Activated T-helper 1 cell treated with anti-CD3 and anti-CD28 coated beads, Interleukin-2, amount 50 U/mL, for 16 hours (primary cell): Measurements from ENCODE around the gene POU4F2.

ENCODE experiments used
- DNase-seq, 2 donors: peaks; one replicate each; pipeline ENCODE4 v3.0.0-alpha.2; 2020; ENCODE audit warnings: low read depth in 1 of 2, low spot score in 1 of 2

The POU4F2 gene

GRCh38 chr4:146638786-146639505, at the start of gene POU4F2:
POU4F2 (plus strand) TSS chr4:146638893; CDS start chr4:146639141, 248 bp downstream.
- DNase-seq = no peak

GRCh38 chr4:146590801-146591200, 47.9 kb upstream of the POU4F2 start:
- no peak for DNase-seq

GRCh38 chr4:146592019-146592418, 46.7 kb upstream of the POU4F2 start:
- DNase-seq = no peak

GRCh38 chr4:146632770-146633470, 5.8 kb upstream of the POU4F2 start:
- no peak for DNase-seq

- DNase-seq = no peak
These were observed 5.3 kb upstream of the POU4F2 start for GRCh38 chr4:146633471-146633800.

- DNase-seq = no peak
These were observed 3.9 kb upstream of the POU4F2 start for GRCh38 chr4:146634825-146635224.

GRCh38 chr4:146637621-146638332, 916 bp upstream of the POU4F2 start:
- DNase-seq = no peak

GRCh38 chr4:146638333-146638785, 334 bp upstream of the POU4F2 start:
- no peak for DNase-seq

GRCh38 chr4:146639506-146639932, 826 bp downstream of the POU4F2 start:
- DNase-seq = no peak

- no peak for DNase-seq
These were observed 1.4 kb downstream of the POU4F2 start for GRCh38 chr4:146640021-146640464.

- no peak for DNase-seq
These were observed 1.9 kb downstream of the POU4F2 start for GRCh38 chr4:146640465-146641061.

- no peak for DNase-seq
These were observed 3.1 kb downstream of the POU4F2 start for GRCh38 chr4:146641762-146642161.

GRCh38 chr4:146643812-146644401, 5.2 kb downstream of the POU4F2 start:
- no peak for DNase-seq

GRCh38 chr4:146645921-146646320, 7.2 kb downstream of the POU4F2 start:
- no peak for DNase-seq

GRCh38 chr4:146646593-146647325, 8.1 kb downstream of the POU4F2 start:
- no peak for DNase-seq

GRCh38 chr4:146647615-146648460, 9.1 kb downstream of the POU4F2 start:
- no peak for DNase-seq

GRCh38 chr4:146648461-146648783, 9.7 kb downstream of the POU4F2 start:
- no peak for DNase-seq

GRCh38 chr4:146649232-146649631, 10.5 kb downstream of the POU4F2 start:
- DNase-seq = no peak

GRCh38 chr4:146650034-146650433, 11.3 kb downstream of the POU4F2 start:
- no peak for DNase-seq
